IMR-90 (cell line): ENCODE results near the gene ARRB1. TPM values are rescaled to one million over a fixed set of nuclear protein-coding genes. Genes with fewer than 3 reads are reported as not detected.
A peak's percentile ranks its signal among the peaks of the same experiment; 100 is the strongest.

Experiments
- CEBPB ChIP-seq: IDR thresholded peaks from 2 replicates; pipeline ENCODE4 v1.6.1; 2012; ENCODE audit warnings: low read depth, low read length, improper control_type of control experiment
- polyA plus RNA-seq, 3 experiments: library from polyadenylated mRNA; depleted of rRNA; stranded (reverse); fragments of >200 nt; gene quantifications; 2 replicates each; pipeline ENCODE4 v1.2.3, GENCODE V29; 2012; ENCODE audit warnings: low replicate concordance in 1 of 3
- total RNA-seq: library from RNA; depleted of rRNA; stranded (reverse); fragments of >200 nt; gene quantifications from 2 replicates; pipeline ENCODE4 v1.2.3, GENCODE V29; 2012
- TF ChIP-seq, protein P1 (sequence below): fragments of 150-350 bp; IDR thresholded peaks from 2 replicates; pipeline ENCODE4 v1.6.1; 2017; ENCODE audit warnings: mild to moderate bottlenecking, antibody characterized with exemption, low read length, low read depth

ARRB1 gene
- total and polyA plus RNA-seq, 2 of the 4 experiments (the other 2 are of a cell fraction): 11.0 to 17.4 TPM

DNA sequence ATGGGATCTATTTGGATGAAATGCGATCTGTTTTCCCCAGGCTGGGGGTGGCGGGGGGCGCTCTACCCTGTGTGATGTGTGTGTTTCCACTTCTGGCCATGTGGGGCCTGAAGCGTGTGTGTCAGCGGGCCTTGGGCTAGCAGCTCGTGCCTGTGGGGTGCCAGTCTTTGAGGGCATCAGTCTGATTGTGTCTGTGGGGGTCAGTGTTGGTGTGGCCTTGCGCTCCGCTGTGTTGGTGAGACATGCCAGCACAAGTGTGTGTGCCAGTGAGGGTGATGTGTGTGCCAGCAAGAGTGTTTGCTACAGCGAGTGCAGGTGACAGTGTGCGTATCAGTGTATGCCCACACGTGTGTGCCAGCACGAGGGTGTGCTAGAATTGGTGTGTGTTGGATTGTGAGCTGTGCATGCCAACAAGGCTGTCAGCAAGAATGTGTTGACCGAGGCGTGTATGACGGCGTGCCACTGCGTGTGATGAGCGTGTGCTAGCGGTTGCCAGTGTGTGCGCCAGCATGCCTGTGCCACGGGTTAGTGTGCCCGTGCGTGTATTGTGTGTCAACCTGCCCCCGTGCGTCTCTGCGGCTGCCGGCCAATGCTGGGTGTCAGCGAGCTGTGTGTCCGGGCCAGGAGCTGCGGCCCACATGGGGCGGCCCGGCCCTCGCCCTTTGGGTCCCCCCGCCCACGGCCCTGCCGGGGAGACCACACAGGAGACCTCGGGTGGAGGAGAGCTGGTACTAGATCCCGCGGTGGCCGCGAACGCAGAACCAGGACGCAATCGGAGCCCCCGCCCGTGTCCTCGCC, 519 bp downstream of the ARRB1 start (continued):
- TF ChIP-seq, protein P1, sequence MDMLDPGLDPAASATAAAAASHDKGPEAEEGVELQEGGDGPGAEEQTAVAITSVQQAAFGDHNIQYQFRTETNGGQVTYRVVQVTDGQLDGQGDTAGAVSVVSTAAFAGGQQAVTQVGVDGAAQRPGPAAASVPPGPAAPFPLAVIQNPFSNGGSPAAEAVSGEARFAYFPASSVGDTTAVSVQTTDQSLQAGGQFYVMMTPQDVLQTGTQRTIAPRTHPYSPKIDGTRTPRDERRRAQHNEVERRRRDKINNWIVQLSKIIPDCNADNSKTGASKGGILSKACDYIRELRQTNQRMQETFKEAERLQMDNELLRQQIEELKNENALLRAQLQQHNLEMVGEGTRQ: 0 out of 2 replicates have a peak, but pooled peaks have one; percentile 4
- TF ChIP-seq CEBPB: no peak
